Activated CD8-positive, alpha-beta memory T cell treated with anti-CD3 and anti-CD28 coated beads for 48 hours (primary cell): Measurements from ENCODE around the gene CNTROB.

ENCODE experiments used
- DNase-seq, 3 experiments: peaks; one replicate each; pipeline ENCODE4 v3.0.0-alpha.2; 2020; ENCODE audit warnings: low read depth in 2 of 3, low spot score in 2 of 3

Gene CNTROB

GRCh38 chr17:7903154-7904103 is 28.6 kb upstream of the CNTROB start:
- DNase-seq, result no peak

GRCh38 chr17:7909089-7909488 is 22.9 kb upstream of the CNTROB start:
- no peak for DNase-seq

- DNase-seq, result no peak
These were observed 21.7 kb upstream of the CNTROB start for GRCh38 chr17:7910281-7910680.

- DNase-seq, result no peak
These were observed 21.3 kb upstream of the CNTROB start for GRCh38 chr17:7910711-7911110.

- no peak for DNase-seq
These were observed 20.9 kb upstream of the CNTROB start for GRCh38 chr17:7911116-7911515.

GRCh38 chr17:7912927-7913524 is 19.0 kb upstream of the CNTROB start:
- DNase-seq, result no peak

- no peak for DNase-seq
These were observed 16.8 kb upstream of the CNTROB start for GRCh38 chr17:7915179-7915610.

- peak; percentile 62 to 77 (median 76) for DNase-seq
These were observed 16.2 kb upstream of the CNTROB start, which contains the start of gene RNF227 for GRCh38 chr17:7915611-7916384. TSS of gene RNF227 (minus strand) at chr17:7916289. CDS start at chr17:7916195, 94 bp downstream.

GRCh38 chr17:7916385-7916682 is 15.7 kb upstream of the CNTROB start:
- DNase-seq, result no peak

GRCh38 chr17:7916808-7917207 is 15.2 kb upstream of the CNTROB start:
- DNase-seq, result no peak

GRCh38 chr17:7922269-7922844 is 9.6 kb upstream of the CNTROB start:
- DNase-seq, result no peak

GRCh38 chr17:7922845-7923628 is 9.0 kb upstream of the CNTROB start:
- peak; percentile 40 to 55 (median 41) for DNase-seq

GRCh38 chr17:7927596-7927995 is 4.4 kb upstream of the CNTROB start:
- no peak for DNase-seq

- no peak for DNase-seq
These were observed 2.6 kb upstream of the CNTROB start, which contains the start of gene KCNAB3 for GRCh38 chr17:7929158-7930023. TSS of gene KCNAB3 (minus strand) at chr17:7929856. CDS start at chr17:7929435, 421 bp downstream.

GRCh38 chr17:7930841-7931631 is 970 bp upstream of the CNTROB start:
- no peak for DNase-seq

- no peak for DNase-seq
These were observed 481 bp downstream of the CNTROB start for GRCh38 chr17:7932483-7932891.

GRCh38 chr17:7932949-7933348 is 943 bp downstream of the CNTROB start:
- DNase-seq, result no peak

- no peak for DNase-seq
These were observed 3.9 kb downstream of the CNTROB start for GRCh38 chr17:7935859-7936258.

GRCh38 chr17:7940034-7940433 is 8.0 kb downstream of the CNTROB start:
- no peak for DNase-seq
